IPS DF 6.9 (cell line): ENCODE measurements around the gene SLC16A11.
A peak's percentile ranks its signal among the peaks of the same experiment; 100 is the strongest.
"Not testable (repeated sequence)": the region's sequence is repeated elsewhere in the genome, so short reads cannot be mapped to it uniquely, and the experiment has no call there.

ENCODE experiments used
- DNase-seq: peaks from one replicate; pipeline ENCODE4 v3.0.0-alpha.2; 2013; ENCODE audit warnings: low read depth, low spot score
- H3K27ac ChIP-seq: one replicate; pipeline ENCODE4 v1.5.1; 2013; ENCODE audit warnings: low read length, control low read depth
- H3K27me3 ChIP-seq: 2 replicates; pipeline ENCODE4 v1.6.1; 2013; ENCODE audit warnings: mild to moderate bottlenecking, low read length; ENCODE audit not compliant: control insufficient read depth, insufficient read depth
- H3K36me3 ChIP-seq: 2 replicates; pipeline ENCODE4 v1.6.1; 2013; ENCODE audit warnings: low read length; ENCODE audit not compliant: control insufficient read depth, insufficient read depth
- H3K4me1 ChIP-seq: 2 replicates; pipeline ENCODE4 v1.6.1; 2013; ENCODE audit warnings: low read length; ENCODE audit not compliant: control insufficient read depth, insufficient read depth
- H3K4me3 ChIP-seq: 2 replicates; pipeline ENCODE4 v1.5.1; 2013; ENCODE audit warnings: mild to moderate bottlenecking, low read length
- H3K9me3 ChIP-seq: 2 replicates; pipeline ENCODE4 v1.6.1; 2013; ENCODE audit warnings: low read length, inconsistent platforms; ENCODE audit not compliant: control insufficient read depth, insufficient read depth
- WGBS: extraction: QIAGEN DNeasy Blood & Tissue Kit; methylation state at CpG from one replicate; pipeline ENCODE4 v1.1.7; 2013; ENCODE audit warnings: mixed read lengths, missing lambda C conversion rate; ENCODE audit not compliant: insufficient read length, insufficient coverage; 5-methylcytosine and 5-hydroxymethylcytosine counted together

SLC16A11 gene

GRCh38 chr17:6995500-6996255 is 48.2 kb downstream of the SLC16A11 start, which contains the start of gene ALOX12:
Gene ALOX12, plus strand, starts transcription at chr17:6996049. Its CDS starts 69 bp downstream, at chr17:6996118.
- Histone ChIP-seq H3K4me3 (peak within 1 kb of the TSS; percentile 55), H3K36me3 (no peaks in the 10 kb centered on the region), H3K9me3 (no peaks in the 10 kb centered on the region), H3K4me1 (peaks cover 2% of the 10 kb centered on the region; the same call in 1 of the 2 replicates), H3K27me3 (peaks cover 9% of the 10 kb centered on the region; the same call in 1 of the 2 replicates), H3K27ac (no peak within 1 kb of the TSS)
- no peak for DNase-seq
- no CpG with 5 or more reads among the region's 64 CpGs for WGBS

GRCh38 chr17:6994666-6995256 is 49.1 kb downstream of the SLC16A11 start:
- Histone ChIP-seq H3K27me3 (peaks cover 9% of the 10 kb centered on the region; the same call in 1 of the 2 replicates), H3K4me3 (no peak overlapping the region), H3K27ac (no peak overlapping the region), H3K9me3 (no peaks in the 10 kb centered on the region), H3K4me1 (peaks cover 2% of the 10 kb centered on the region; the same call in 1 of the 2 replicates), H3K36me3 (no peaks in the 10 kb centered on the region)
- no peak for DNase-seq
- no CpG with 5 or more reads among the region's 9 CpGs for WGBS

GRCh38 chr17:6994118-6994598 is 49.7 kb downstream of the SLC16A11 start:
- no peak for DNase-seq
- H3K4me3 ChIP-seq, result no peak overlapping the region
- peaks cover 9% of the 10 kb centered on the region; the same call in 1 of the 2 replicates for H3K27me3 ChIP-seq
- H3K27ac ChIP-seq, result no peak overlapping the region
- no peaks in the 10 kb centered on the region for H3K9me3 ChIP-seq
- peaks cover 2% of the 10 kb centered on the region; the same call in 1 of the 2 replicates for H3K4me1 ChIP-seq
- H3K36me3 ChIP-seq, result no peaks in the 10 kb centered on the region
- no CpG with 5 or more reads among the region's 10 CpGs for WGBS

- DNase-seq, H3K9me3 ChIP-seq, H3K27ac ChIP-seq, H3K27me3 ChIP-seq, H3K36me3 ChIP-seq, H3K4me1 ChIP-seq, H3K4me3 ChIP-seq: not testable (repeated sequence)
- WGBS, result no CpG with 5 or more reads among the region's 5 CpGs
These were observed 50.3 kb downstream of the SLC16A11 start for GRCh38 chr17:6993613-6994056.
